ENCODE data around the gene DYNC2H1. TPM values are rescaled to one million over a fixed set of nuclear protein-coding genes. Genes with fewer than 3 reads are reported as not detected.
A peak's percentile ranks its signal among the peaks of the same experiment; 100 is the strongest.

DYNC2H1 gene
- total RNA-seq, 1 donor: 44.9 TPM

DNA sequence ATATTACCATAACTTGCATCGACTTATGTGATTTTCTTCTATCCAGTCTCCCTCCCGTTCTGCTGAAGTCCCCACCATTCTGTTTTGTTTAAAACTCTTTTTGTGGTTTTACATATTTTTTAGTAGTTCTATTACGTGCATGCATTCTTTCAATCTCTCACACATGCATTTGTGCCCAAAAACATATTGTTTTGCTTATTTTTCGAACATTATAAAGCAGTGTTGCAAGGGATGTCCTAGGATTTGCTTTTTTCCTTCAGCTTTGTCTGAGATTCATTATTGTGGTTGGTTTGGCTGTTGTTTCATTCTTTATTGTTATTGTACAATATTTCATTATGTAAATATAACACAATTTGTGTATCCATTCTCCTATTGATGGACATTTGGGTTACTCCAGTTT, 235.7 kb downstream of the DYNC2H1 start:
- no peak overlapping the region for H3K4me3 ChIP-seq (ENCODE audit: low read depth, low read length)
- TF ChIP-seq, protein P1, sequence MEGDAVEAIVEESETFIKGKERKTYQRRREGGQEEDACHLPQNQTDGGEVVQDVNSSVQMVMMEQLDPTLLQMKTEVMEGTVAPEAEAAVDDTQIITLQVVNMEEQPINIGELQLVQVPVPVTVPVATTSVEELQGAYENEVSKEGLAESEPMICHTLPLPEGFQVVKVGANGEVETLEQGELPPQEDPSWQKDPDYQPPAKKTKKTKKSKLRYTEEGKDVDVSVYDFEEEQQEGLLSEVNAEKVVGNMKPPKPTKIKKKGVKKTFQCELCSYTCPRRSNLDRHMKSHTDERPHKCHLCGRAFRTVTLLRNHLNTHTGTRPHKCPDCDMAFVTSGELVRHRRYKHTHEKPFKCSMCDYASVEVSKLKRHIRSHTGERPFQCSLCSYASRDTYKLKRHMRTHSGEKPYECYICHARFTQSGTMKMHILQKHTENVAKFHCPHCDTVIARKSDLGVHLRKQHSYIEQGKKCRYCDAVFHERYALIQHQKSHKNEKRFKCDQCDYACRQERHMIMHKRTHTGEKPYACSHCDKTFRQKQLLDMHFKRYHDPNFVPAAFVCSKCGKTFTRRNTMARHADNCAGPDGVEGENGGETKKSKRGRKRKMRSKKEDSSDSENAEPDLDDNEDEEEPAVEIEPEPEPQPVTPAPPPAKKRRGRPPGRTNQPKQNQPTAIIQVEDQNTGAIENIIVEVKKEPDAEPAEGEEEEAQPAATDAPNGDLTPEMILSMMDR (IDR thresholded peaks at IDR 0.05; ENCODE audit: insufficient read depth, low read depth, low read length): no peak
- no peak for DNase-seq (ENCODE audit: low read depth)

DNA sequence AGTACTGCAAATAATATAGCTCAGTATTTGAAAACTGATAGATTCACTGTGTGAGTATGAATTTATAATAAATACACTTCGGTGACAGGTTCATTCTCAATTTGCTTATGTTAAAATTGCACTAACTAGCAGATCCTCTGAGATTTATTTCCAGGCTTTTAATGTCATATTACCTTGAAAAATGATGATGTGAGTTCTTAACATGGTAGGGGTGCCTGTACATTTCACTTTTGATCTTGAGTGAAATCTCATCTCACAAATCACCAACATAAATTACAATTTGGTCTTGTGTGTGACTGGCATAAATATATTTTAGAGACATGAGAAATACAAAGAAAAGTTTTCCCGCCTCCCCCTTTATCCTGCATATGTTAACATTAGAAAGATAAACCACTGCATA, 240.4 kb downstream of the DYNC2H1 start:
- DNase-seq (ENCODE audit: low read depth): no peak
- no peak overlapping the region for H3K4me3 ChIP-seq (ENCODE audit: low read depth, low read length)
- TF ChIP-seq, protein P1 (IDR thresholded peaks at IDR 0.05; ENCODE audit: insufficient read depth, low read depth, low read length): no peak

DNA sequence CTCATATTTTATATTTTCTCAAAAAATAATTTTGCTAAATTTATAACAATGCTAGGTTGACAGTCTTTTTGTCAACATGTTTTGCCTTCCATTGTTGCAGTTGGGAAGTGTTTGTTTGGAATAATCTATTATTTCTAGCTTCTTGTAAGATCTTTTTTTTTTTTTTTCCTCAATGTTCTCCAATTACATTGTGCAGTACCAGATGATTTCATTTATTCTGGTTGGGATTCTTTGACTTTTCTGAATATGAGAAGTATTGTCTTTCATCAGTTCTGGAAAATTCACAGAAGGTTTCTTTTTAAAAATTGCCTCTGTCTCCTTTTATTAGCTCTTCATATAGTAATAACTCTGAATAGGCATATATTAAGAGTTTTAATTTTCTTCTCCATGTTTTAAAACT, 245.4 kb downstream of the DYNC2H1 start:
- TF ChIP-seq, protein P1 (IDR thresholded peaks at IDR 0.05; ENCODE audit: insufficient read depth, low read depth, low read length): no peak
- no peak overlapping the region for H3K4me3 ChIP-seq (ENCODE audit: low read depth, low read length)
- no peak for DNase-seq (ENCODE audit: low read depth)

DNA sequence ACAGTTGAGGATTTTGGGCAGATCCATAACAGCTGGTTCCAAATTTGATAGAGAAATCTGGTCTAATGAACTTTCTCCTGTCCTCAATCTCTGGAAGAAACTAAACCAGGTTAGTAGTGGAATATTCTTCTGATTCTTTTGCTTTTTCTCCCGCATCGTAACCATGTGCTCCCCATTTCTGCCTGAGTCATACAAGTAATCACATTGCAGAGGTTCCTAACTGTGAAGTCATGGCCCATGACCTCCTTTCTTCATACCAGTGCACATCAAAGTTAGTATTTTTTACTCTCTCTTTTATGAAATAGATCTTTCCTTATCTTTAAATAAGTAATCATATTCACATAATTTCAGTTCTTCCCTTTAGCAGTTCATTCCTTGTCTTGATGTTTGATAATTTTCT, 249.0 kb downstream of the DYNC2H1 start:
- DNase-seq (ENCODE audit: low read depth): peak; percentile 9
- no peak overlapping the region for H3K4me3 ChIP-seq (ENCODE audit: low read depth, low read length)
- TF ChIP-seq, protein P1 (IDR thresholded peaks at IDR 0.05; ENCODE audit: insufficient read depth, low read depth, low read length): no peak

DNA sequence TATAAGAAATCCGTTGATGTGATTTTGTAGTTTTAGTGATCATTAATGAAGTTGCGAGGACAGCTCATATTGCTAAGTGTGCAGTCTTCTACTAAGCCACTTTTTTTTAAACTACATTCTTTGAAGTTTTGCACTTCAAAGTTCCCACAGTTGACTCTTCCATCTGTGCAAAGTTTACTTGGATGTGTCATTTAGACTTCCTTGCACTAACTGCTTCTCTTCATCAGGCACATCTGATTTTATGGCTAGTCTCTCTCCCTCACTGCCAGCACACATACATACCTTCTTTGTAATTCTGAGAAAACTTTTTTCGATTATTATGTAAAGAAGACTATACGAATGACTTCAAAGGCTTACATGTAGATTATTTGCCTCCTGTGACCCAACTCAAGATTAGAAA, 250.0 kb downstream of the DYNC2H1 start:
- H3K4me3 ChIP-seq (ENCODE audit: low read depth, low read length): no peak overlapping the region
- TF ChIP-seq, protein P1 (IDR thresholded peaks at IDR 0.05; ENCODE audit: insufficient read depth, low read depth, low read length): no peak
- DNase-seq (ENCODE audit: low read depth): peak; percentile 8

DNA sequence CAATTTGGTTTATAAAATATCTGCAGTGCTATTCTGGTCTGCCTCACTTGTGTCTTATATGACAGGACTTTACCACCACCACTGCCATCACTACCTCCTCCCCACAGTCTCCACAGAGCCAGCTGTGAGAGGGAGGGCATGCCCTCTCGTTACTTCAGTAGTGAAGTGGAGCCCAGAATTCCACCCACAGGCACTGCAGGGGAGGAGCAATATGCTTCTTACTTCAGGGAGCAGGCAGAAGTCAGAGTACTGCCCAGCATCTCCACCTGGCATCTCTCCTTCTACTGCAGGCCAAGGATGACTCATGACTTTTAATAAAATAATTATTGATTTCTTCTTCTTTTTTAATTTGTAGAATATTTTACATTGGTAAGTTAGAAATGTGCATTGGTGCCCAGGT, 255.5 kb downstream of the DYNC2H1 start:
- H3K4me3 ChIP-seq (ENCODE audit: low read depth, low read length): no peak overlapping the region
- TF ChIP-seq, protein P1 (IDR thresholded peaks at IDR 0.05; ENCODE audit: insufficient read depth, low read depth, low read length): no peak
- no peak for DNase-seq (ENCODE audit: low read depth)

DNA sequence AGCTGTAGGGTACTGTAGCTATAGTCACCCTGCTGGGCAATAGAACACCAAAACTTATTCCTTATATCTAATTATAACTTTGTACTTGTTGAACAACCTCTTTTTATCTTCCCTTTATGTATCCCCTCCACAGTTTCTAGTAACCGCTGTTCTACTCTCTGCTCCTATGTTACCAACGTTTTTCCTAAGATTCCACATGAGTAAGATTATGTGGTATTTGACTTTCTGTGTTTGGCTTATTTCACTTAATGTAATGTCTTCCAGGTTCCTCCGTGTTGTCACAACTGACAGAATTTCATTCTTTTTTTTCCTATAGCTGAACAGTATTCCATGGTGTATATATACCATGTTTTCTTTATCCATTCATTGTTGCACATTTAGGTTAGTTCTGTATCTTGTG, 258.4 kb downstream of the DYNC2H1 start:
- no peak overlapping the region for H3K4me3 ChIP-seq (ENCODE audit: low read depth, low read length)
- no peak for DNase-seq (ENCODE audit: low read depth)
- TF ChIP-seq, protein P1 (IDR thresholded peaks at IDR 0.05; ENCODE audit: insufficient read depth, low read depth, low read length): no peak
